H1 (cell line): ENCODE data around the gene TSPAN9. TPM values are rescaled to one million over a fixed set of nuclear protein-coding genes. Genes with fewer than 3 reads are reported as not detected.

Experiments
- CTCF ChIA-PET: fragments of 300-600 bp; sonication (Branson Sonifier 250); formaldehyde crosslinking; loops from one replicate; lab custom pipeline; 2021; ENCODE audit not compliant: partially characterized antibody; lab: Charles Lee
- POLR2A ChIA-PET: fragments of 300-600 bp; sonication (Branson Sonifier 250); formaldehyde crosslinking; loops from one replicate; lab custom pipeline; 2021; ENCODE audit warnings: inconsistent platforms; ENCODE audit not compliant: partially characterized antibody; lab: Charles Lee
- DNase-seq, 2 experiments: peaks; one replicate each; pipeline versions ENCODE4 v3.0.0 to v3.0.0-alpha.2; 2010 to 2022; ENCODE audit warnings: low spot score in 2 of 2, low read depth in 1 of 2, mixed read lengths in 1 of 2
- FAIRE-seq: peaks from 2 replicates; lab custom pipeline; 2011; peaks lifted over from hg19 to GRCh38; lab: Jason Lieb, UNC
- H2AFZ ChIP-seq: 2 replicates; pipeline ENCODE4 v1.8.1; 2012; ENCODE audit warnings: low read length, inconsistent platforms
- H2AK5ac ChIP-seq: 2 replicates; pipeline ENCODE4 v1.6.1; 2013; ENCODE audit warnings: low read depth, low read length
- H2BK120ac ChIP-seq: replicated peaks from 2 replicates; pipeline ENCODE3; 2013; ENCODE audit warnings: low read depth, low read length, inconsistent platforms
- H2BK12ac ChIP-seq: 2 replicates; pipeline ENCODE4 v1.6.1; 2013; ENCODE audit warnings: low read depth, low read length
- H2BK15ac ChIP-seq: 2 replicates; pipeline ENCODE4 v1.6.1; 2013; ENCODE audit warnings: low read length
- H2BK20ac ChIP-seq: 2 replicates; pipeline ENCODE4 v1.6.1; 2013; ENCODE audit warnings: low read length
- H2BK5ac ChIP-seq: 2 replicates; pipeline ENCODE4 v1.6.1; 2013; ENCODE audit warnings: low read depth, low read length
- H3K14ac ChIP-seq: 2 replicates; pipeline ENCODE4 v1.6.1; 2013; ENCODE audit warnings: inconsistent platforms; ENCODE audit not compliant: insufficient read length
- H3K18ac ChIP-seq: 2 replicates; pipeline ENCODE4 v1.6.1; 2013; ENCODE audit warnings: low read length; ENCODE audit errors: extremely low read depth
- H3K23ac ChIP-seq: 2 replicates; pipeline ENCODE4 v1.6.1; 2013; ENCODE audit warnings: inconsistent platforms; ENCODE audit not compliant: insufficient read length
- H3K23me2 ChIP-seq: 2 replicates; pipeline ENCODE4 v1.6.1; 2013; ENCODE audit warnings: low read depth, low read length
- H3K27ac ChIP-seq: 2 replicates; pipeline ENCODE4 v1.6.1; 2011; ENCODE audit warnings: low read depth, low read length, inconsistent platforms
- H3K27me3 ChIP-seq, 4 experiments: replicated peaks in 1 of 4; 1 replicate in 1 of 4; 2 replicates in 3 of 4; pipeline versions ENCODE4 v1.6.1 to v1.8.1; 2011 to 2013; ENCODE audit warnings: low read length in 3 of 4, mild to moderate bottlenecking in 3 of 4, inconsistent platforms in 2 of 4, mixed read lengths in 2 of 4, moderate library complexity in 1 of 4; ENCODE audit not compliant: control insufficient read depth in 3 of 4, insufficient read depth in 3 of 4; ENCODE audit errors: extremely low read depth in 1 of 4
- H3K36me3 ChIP-seq, 4 experiments: 2 replicates each; pipeline versions ENCODE4 v1.6.1 to v1.8.1; 2011 to 2013; ENCODE audit warnings: mild to moderate bottlenecking in 4 of 4, low read length in 3 of 4, moderate library complexity in 2 of 4, control low read depth in 1 of 4, inconsistent platforms in 1 of 4; ENCODE audit not compliant: insufficient read depth in 4 of 4, control insufficient read depth in 2 of 4
- H3K4ac ChIP-seq: replicated peaks from 2 replicates; pipeline ENCODE3; 2013; ENCODE audit warnings: low read length, low read depth, mixed read lengths, inconsistent platforms; ENCODE audit not compliant: insufficient read length
- H3K4me1 ChIP-seq, 4 experiments: replicated peaks in 1 of 4; 1 replicate in 1 of 4; 2 replicates in 3 of 4; pipeline versions ENCODE4 v1.6.1 to v1.8.1; 2011 to 2013; ENCODE audit warnings: low read length in 3 of 4, inconsistent platforms in 2 of 4, mixed read lengths in 1 of 4; ENCODE audit not compliant: insufficient read depth in 4 of 4, control insufficient read depth in 3 of 4
- H3K4me2 ChIP-seq, 2 experiments: 2 replicates each; pipeline versions ENCODE4 v1.6.1 to v1.8.1; 2011 to 2013; ENCODE audit warnings: low read depth in 2 of 2, low read length in 2 of 2, control low read depth in 1 of 2, inconsistent platforms in 1 of 2, mild to moderate bottlenecking in 1 of 2; ENCODE audit not compliant: insufficient read depth in 1 of 2
- H3K4me3 ChIP-seq, 4 experiments: fragments of 200-600, 300-600 bp in 1 of 4; sonication (generic), shearing (Covaris generic), sonication (Bioruptor Twin) in 1 of 4; 2 replicates each; pipeline versions ENCODE4 v1.5.1 to v1.8.1; 2011 to 2016; ENCODE audit warnings: low read length in 4 of 4, low read depth in 3 of 4, control low read depth in 2 of 4, inconsistent platforms in 2 of 4, mild to moderate bottlenecking in 2 of 4, mixed read lengths in 1 of 4, moderate library complexity in 1 of 4; ENCODE audit not compliant: insufficient read depth in 2 of 4; ENCODE audit errors: extremely low read depth in 1 of 4
- H3K56ac ChIP-seq: replicated peaks from 2 replicates; pipeline ENCODE3; 2013; ENCODE audit warnings: low read depth, mild to moderate bottlenecking, mixed read lengths, low read length, inconsistent platforms; ENCODE audit not compliant: insufficient read length
- H3K79me1 ChIP-seq: 2 replicates; pipeline ENCODE4 v1.6.1; 2013; ENCODE audit warnings: low read depth, low read length, control low read depth
- H3K79me2 ChIP-seq, 2 experiments: 2 replicates each; pipeline versions ENCODE4 v1.6.1 to v1.8.1; 2012 to 2013; ENCODE audit warnings: low read length in 2 of 2, mild to moderate bottlenecking in 2 of 2, inconsistent platforms in 1 of 2; ENCODE audit not compliant: insufficient read depth in 2 of 2, control insufficient read depth in 1 of 2
- H3K9ac ChIP-seq, 4 experiments: replicated peaks in 1 of 4; 1 replicate in 1 of 4; 2 replicates in 3 of 4; pipeline versions ENCODE4 v1.6.1 to v1.8.1; 2011 to 2013; ENCODE audit warnings: low read depth in 3 of 4, low read length in 3 of 4, control low read depth in 2 of 4, mild to moderate bottlenecking in 2 of 4, moderate library complexity in 2 of 4, inconsistent platforms in 1 of 4; ENCODE audit errors: extremely low read depth in 1 of 4
- H3K9me3 ChIP-seq, 2 experiments: 2 replicates each; pipeline versions ENCODE4 v1.6.1 to v1.8.1; 2012 to 2013; ENCODE audit warnings: mild to moderate bottlenecking in 2 of 2, moderate library complexity in 2 of 2, control low read depth in 1 of 2, inconsistent platforms in 1 of 2, low read depth in 1 of 2, low read length in 1 of 2, mixed read lengths in 1 of 2; ENCODE audit not compliant: insufficient read depth in 2 of 2
- H4K20me1 ChIP-seq, 2 experiments: replicated peaks in 1 of 2; 2 replicates each; pipeline versions ENCODE3 to v1.8.1; 2011 to 2013; ENCODE audit warnings: inconsistent platforms in 2 of 2, low read length in 2 of 2, mild to moderate bottlenecking in 1 of 2; ENCODE audit not compliant: insufficient read depth in 2 of 2, control insufficient read depth in 1 of 2
- H4K5ac ChIP-seq: 2 replicates; pipeline ENCODE4 v1.6.1; 2013; ENCODE audit warnings: low read length, low read depth, mixed read lengths, inconsistent platforms; ENCODE audit not compliant: insufficient read length
- H4K8ac ChIP-seq: 2 replicates; pipeline ENCODE4 v1.8.0; 2013; ENCODE audit warnings: mild to moderate bottlenecking, moderate library complexity, low read length, inconsistent platforms; ENCODE audit not compliant: insufficient read depth; ENCODE audit errors: extremely low read depth
- H4K91ac ChIP-seq: replicated peaks from 2 replicates; pipeline ENCODE3; 2013; ENCODE audit warnings: low read length, mixed read lengths, inconsistent platforms; ENCODE audit not compliant: insufficient read length
- BCL11A ChIP-seq, 2 experiments: IDR thresholded peaks; one replicate each; pipeline ENCODE4 v1.6.1; 2011; ENCODE audit warnings: low read depth in 2 of 2, low read length in 2 of 2, mild to moderate bottlenecking in 2 of 2
- CBX8 ChIP-seq: fragments of 300-800, 300-1000 bp; sonication (generic); IDR thresholded peaks from 2 replicates; pipeline ENCODE4 v1.7.1; 2016; ENCODE audit warnings: low read depth, low read length, borderline replicate concordance
- FOSL1 ChIP-seq: IDR thresholded peaks from 2 replicates; pipeline ENCODE4 v1.6.1; 2011; ENCODE audit warnings: mild to moderate bottlenecking, low read depth, low read length, moderate library complexity; ENCODE audit not compliant: insufficient read depth
- KDM4A ChIP-seq: IDR thresholded peaks from one replicate; pipeline ENCODE4 v1.7.1; 2012; ENCODE audit warnings: low read depth, mild to moderate bottlenecking, moderate library complexity, low read length, inconsistent platforms; ENCODE audit not compliant: severe bottlenecking
- NANOG ChIP-seq: IDR thresholded peaks from 2 replicates; pipeline ENCODE4 v1.6.1; 2011; ENCODE audit warnings: low read length, low read depth, mild to moderate bottlenecking, inconsistent platforms; ENCODE audit not compliant: insufficient read depth, poor library complexity, severe bottlenecking
- SP2 ChIP-seq: IDR thresholded peaks from 2 replicates; pipeline ENCODE4 v1.6.1; 2012; ENCODE audit warnings: mild to moderate bottlenecking, low read length, inconsistent platforms
- SUZ12 ChIP-seq: fragments of 200-600 bp; sonication (generic); IDR thresholded peaks from 2 replicates; pipeline ENCODE4 v1.6.1; 2012; ENCODE audit warnings: mild to moderate bottlenecking, inconsistent platforms, low read length, moderate library complexity, mixed read lengths
- TAF7 ChIP-seq: optimal IDR thresholded peaks from 2 replicates; pipeline ENCODE3; 2011; ENCODE audit warnings: low read depth, mild to moderate bottlenecking, inconsistent platforms, low read length, moderate library complexity, borderline replicate concordance
- WGBS, 2 experiments: shearing (Covaris generic) in 1 of 2; methylation state at CpG; one replicate each; pipeline versions ENCODE4 v1.1.6 to v1.1.7; 2013 to 2015; ENCODE audit warnings: low lambda C conversion rate in 2 of 2, mixed read lengths in 2 of 2, inconsistent platforms in 1 of 2, low coverage in 1 of 2, missing lambda C conversion rate in 1 of 2; ENCODE audit not compliant: insufficient replicate concordance in 2 of 2, insufficient coverage in 1 of 2, insufficient read length in 1 of 2; ENCODE audit errors: extremely low coverage in 1 of 2, missing lambda C conversion rate in 1 of 2; 5-methylcytosine and 5-hydroxymethylcytosine counted together
- polyA plus RNA-seq, 7 experiments: library from polyadenylated mRNA; depleted of rRNA in 3 of 7; stranded (reverse) in 5 of 7; unstranded in 2 of 7; fragments of >200 nt in 5 of 7; fragments of 200-250 nt in 2 of 7; gene quantifications; 1 replicate in 5 of 7; 2 replicates in 1 of 7; 4 replicates in 1 of 7; pipeline versions ENCODE4 v1.2.1 to v1.2.3, GENCODE V29; 2011 to 2013; ENCODE audit warnings: missing spikeins in 2 of 7, mixed read lengths in 2 of 7
- total RNA-seq: library from RNA; stranded (reverse); fragmentation: NEBNext Ultra II Directional; extraction: Animal tissue kit (Norgen Biotek cat#: 25700); gene quantifications from 2 replicates; pipeline ENCODE4 v1.2.1, GENCODE V29; 2021
- TF ChIP-seq, protein P1 (sequence below): IDR thresholded peaks from 2 replicates; pipeline ENCODE4 v1.6.1; 2012; ENCODE audit warnings: low read length, inconsistent platforms
- TF ChIP-seq, protein P2 (sequence below): IDR thresholded peaks from 2 replicates; pipeline ENCODE4 v1.6.1; 2012; ENCODE audit warnings: inconsistent platforms

The TSPAN9 gene
- total and polyA plus RNA-seq, 2 of the 8 experiments (the other 6 are each of a cell fraction or from before 2014, with no cell fraction given), result 11.5 to 29.1 TPM

DNA sequence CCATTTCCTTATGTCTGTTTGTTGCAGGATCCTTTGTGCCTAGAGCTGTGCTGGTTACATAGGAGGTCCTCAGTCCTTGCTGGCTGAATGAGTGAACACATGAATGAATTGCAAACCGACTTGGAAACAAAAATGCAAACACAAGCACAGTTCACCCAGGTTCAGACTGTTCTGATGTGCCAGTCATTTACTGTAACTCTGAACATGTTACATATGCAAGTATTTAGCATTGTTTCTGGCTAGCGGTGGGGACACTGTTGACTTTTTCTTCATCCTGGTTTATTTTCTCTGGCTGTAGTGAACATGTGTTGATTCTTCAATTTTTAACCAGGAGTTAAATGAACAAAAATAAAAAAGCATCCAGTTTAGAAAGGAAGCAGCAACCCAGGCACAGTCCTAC is 33.4 kb downstream of the TSPAN9 start:
- no peak overlapping the region for H3K4me2 ChIP-seq
- H3K4ac ChIP-seq, result no peak overlapping the region
- no peak overlapping the region for H2BK12ac ChIP-seq
- H3K23ac ChIP-seq, result no peak overlapping the region
- no peaks in the 10 kb centered on the region; the same call in 1 of the 2 replicates for H3K23me2 ChIP-seq
- H3K18ac ChIP-seq, result no peak overlapping the region
- no peak overlapping the region for H3K14ac ChIP-seq
- DNase-seq (no peak), FAIRE-seq (no peak)
- no peaks in the 10 kb centered on the region; a peak in 1 of 4 replicates for H3K9me3 ChIP-seq
- no peak overlapping the region for H4K5ac ChIP-seq
- H3K4me3 ChIP-seq, result no peak overlapping the region
- 0 out of 7 replicates have a peak, but pooled peaks cover 0 to 3% (median under 1%) of the 10 kb centered on the region in 4 experiments for H3K4me1 ChIP-seq
- ChIA-PET CTCF (interaction anchor here (0.5 to 1.3 kb wide), 6 partner anchors 11 to 190 kb away, joined by 3 to 4 read pairs (median 3); no protein-coding TSS in a partner anchor), POLR2A (no interaction called here)
- H3K56ac ChIP-seq, result no peak overlapping the region
- H3K79me2 ChIP-seq, result no peaks in the 10 kb centered on the region
- no peak overlapping the region for H2BK15ac ChIP-seq
- H3K27me3 ChIP-seq, result no peaks in the 10 kb centered on the region
- H2BK5ac ChIP-seq, result no peak overlapping the region
- TF ChIP-seq SP2 (no peak), KDM4A (no peak), SUZ12 (no peak), CBX8 (no peak), TAF7 (no peak), NANOG (no peak), FOSL1 (no peak), BCL11A (IDR thresholded peaks at IDR 0.05; ENCODE audit: low read depth in 2 of 2, low read length in 2 of 2) (no peak)
- TF ChIP-seq, protein P1, sequence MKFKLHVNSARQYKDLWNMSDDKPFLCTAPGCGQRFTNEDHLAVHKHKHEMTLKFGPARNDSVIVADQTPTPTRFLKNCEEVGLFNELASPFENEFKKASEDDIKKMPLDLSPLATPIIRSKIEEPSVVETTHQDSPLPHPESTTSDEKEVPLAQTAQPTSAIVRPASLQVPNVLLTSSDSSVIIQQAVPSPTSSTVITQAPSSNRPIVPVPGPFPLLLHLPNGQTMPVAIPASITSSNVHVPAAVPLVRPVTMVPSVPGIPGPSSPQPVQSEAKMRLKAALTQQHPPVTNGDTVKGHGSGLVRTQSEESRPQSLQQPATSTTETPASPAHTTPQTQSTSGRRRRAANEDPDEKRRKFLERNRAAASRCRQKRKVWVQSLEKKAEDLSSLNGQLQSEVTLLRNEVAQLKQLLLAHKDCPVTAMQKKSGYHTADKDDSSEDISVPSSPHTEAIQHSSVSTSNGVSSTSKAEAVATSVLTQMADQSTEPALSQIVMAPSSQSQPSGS, result no peak
- TF ChIP-seq, protein P2, sequence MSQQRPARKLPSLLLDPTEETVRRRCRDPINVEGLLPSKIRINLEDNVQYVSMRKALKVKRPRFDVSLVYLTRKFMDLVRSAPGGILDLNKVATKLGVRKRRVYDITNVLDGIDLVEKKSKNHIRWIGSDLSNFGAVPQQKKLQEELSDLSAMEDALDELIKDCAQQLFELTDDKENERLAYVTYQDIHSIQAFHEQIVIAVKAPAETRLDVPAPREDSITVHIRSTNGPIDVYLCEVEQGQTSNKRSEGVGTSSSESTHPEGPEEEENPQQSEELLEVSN, result no peak
- H4K91ac ChIP-seq, result no peak overlapping the region
- H2BK20ac ChIP-seq, result no peak overlapping the region
- peaks cover 0 to 4% of the 10 kb centered on the region in 2 experiments for H4K20me1 ChIP-seq
- no peak overlapping the region for H3K9ac ChIP-seq
- no peaks in the 10 kb centered on the region for H3K36me3 ChIP-seq
- H2BK120ac ChIP-seq, result no peak overlapping the region
- no peak overlapping the region for H3K27ac ChIP-seq
- no peak overlapping the region for H4K8ac ChIP-seq
- H2AK5ac ChIP-seq, result no peak overlapping the region
- 74% methylated on average over 2 of the region's 2 CpGs; no CpG with 5 or more reads in 1 of the 2 experiments for WGBS, 2 experiments
- no peak overlapping the region for H2AFZ ChIP-seq
- H3K79me1 ChIP-seq, result peaks cover 6% of the 10 kb centered on the region; the same call in 1 of the 2 replicates
